Iris pigment epithelial cell (primary cell): Measurements from ENCODE around the gene CEP19.
A peak's percentile ranks its signal among the peaks of the same experiment; 100 is the strongest.

ENCODE experiments used
- DNase-seq: peaks from one replicate; pipeline ENCODE4 v3.0.0-alpha.2; 2011; ENCODE audit warnings: low read depth

CEP19 gene

DNA sequence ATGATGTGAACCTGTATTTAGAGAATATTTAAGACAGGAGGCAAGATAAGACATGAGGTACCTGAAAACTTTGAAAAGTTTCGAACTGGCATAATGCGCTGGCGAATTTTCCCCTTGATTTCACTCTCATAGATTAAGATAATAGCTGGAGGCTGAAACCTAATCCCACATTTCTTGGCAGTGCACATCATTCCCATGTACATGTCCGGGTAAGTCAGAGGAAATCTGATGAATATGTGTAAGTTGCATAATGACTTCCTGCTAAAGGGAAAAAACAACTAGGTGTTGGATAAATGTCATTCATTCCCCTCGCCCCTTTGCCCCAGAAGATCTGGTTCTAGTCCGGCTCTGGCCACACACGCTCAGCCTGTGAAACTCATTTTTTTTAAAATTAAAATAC is 3.6 kb downstream of the CEP19 start:
- peak; percentile 12 for DNase-seq

DNA sequence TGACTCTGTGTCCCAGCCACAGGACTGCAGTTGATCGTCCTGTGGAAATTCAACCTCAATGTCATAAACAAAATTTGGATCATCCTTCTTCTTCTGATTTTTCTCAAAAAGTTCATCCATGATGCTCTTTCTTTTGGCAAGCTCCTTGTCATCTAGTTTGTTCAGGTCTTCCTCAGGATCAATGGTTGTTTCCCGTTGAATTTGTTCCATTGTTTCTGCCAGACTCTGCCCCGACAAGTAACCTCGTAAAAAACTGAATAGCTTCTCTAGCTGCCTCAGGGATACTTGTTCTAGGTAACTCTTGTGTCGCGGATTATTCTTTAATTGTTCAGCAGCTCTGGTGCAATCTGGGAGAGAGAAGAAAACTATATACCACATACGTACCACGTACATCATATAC is 4.5 kb downstream of the CEP19 start:
- no peak for DNase-seq

DNA sequence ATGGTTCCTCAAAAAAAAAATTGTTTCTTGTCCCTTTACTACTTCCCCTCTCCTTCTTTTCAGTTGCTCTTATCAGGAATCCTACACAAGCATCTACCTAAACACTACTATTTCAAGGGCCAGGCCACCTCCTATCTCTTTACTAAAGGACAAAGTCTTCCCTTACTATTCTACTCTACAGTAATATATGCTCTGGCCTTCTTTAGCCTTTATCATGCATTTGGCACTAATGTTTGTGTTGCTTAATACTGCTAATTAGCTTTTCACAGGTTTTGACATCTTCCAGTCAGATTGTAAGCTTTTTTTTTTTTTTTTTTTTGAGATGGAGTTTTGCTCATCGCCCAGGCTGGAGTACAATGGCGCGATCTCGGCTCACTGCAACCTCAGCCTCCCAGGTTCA is 5.3 kb downstream of the CEP19 start:
- DNase-seq = no peak

DNA sequence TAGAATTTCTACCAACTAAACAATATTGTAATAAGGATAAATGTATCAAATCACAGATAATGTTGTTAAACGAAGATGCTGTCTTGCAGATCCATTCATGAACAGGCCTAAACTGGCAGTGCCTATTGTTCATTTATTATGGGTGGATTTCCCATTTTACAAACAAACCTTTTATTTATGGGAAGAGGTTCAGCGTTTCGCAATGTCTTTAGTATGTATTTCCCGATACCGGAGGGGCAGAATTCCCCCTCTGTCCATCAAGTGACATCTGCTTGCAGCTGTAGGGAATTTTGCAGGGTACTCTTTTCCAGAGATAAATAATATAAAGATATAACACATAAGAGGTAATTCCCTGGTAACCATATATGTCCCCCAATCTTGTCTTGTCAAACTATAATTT is 5.7 kb downstream of the CEP19 start:
- DNase-seq = no peak

DNA sequence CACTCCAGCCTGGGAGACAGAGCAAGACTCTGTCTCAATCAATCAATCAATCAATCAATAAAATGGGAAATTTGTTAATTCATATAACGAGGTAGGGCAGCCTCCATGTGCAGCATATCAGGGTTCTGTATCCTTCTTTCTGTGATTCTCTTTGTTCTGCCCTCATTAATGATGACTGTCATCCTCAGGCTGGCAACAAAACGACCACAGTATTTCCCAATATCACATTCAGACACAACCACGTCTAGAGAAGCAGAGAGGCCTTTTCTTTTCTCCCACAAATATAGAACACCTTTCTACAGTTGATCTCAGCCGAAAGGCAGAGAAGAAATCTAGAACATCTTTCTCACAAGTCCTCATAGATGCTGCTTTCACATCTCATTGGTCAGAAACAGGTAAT is 11.2 kb downstream of the CEP19 start:
- no peak for DNase-seq

DNA sequence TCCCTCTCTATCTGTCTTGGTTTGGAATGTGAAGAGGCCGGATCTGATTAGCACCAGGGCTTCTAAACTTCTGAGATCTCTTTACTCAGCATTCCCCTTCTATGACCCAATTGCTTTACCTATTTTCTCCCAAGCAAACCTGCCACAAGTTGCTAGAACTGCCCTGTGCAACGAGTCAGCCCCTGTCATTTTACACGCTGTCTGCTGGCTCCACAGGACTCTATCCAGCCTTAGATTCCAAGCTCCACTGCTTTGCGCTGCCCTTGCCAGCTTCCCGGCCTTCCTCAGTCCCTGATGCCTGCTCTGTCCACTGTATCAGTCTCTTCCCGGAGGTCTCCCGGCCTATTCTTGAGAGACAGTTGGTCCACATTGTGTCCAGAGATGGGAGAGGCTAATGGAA is 12.3 kb downstream of the CEP19 start:
- DNase-seq = no peak

DNA sequence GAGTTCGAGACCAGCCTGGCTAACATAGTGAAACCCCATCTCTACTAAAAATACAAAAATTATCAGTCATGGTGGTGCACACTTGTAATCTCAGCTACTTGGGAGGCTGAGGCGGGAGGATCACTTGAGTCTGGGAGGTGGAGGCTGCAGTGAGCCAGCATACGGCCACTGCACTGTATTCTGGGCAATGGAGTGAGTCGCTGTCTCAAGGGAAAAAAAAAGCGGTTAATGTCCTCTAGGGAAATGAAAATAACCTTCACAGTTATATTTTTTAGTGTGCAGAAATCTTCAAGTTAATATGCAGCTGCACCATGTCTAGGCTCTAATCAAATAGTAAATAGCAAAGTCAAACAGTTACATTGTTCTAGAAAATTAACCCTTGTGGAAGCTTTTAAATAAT is 14.8 kb downstream of the CEP19 start:
- no peak for DNase-seq

DNA sequence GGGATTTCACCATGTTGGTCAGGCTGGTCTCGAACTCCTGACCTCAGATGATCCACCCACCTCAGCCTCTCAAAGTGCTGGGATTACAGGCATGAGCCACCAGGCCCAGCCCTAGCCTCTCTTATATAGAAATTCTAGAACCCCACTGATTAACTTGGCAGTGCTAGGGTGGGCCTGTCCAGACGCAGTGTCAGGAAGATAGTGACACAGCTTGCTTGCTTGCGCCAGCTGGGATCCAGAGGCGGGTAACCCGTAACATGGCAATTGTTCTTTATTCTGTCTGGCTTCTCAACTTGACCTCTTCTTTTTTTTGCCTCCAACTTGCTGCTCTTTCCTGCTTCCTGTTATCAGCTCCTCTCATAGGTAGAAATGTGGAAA is 16.2 kb downstream of the CEP19 start:
- no peak for DNase-seq

DNA sequence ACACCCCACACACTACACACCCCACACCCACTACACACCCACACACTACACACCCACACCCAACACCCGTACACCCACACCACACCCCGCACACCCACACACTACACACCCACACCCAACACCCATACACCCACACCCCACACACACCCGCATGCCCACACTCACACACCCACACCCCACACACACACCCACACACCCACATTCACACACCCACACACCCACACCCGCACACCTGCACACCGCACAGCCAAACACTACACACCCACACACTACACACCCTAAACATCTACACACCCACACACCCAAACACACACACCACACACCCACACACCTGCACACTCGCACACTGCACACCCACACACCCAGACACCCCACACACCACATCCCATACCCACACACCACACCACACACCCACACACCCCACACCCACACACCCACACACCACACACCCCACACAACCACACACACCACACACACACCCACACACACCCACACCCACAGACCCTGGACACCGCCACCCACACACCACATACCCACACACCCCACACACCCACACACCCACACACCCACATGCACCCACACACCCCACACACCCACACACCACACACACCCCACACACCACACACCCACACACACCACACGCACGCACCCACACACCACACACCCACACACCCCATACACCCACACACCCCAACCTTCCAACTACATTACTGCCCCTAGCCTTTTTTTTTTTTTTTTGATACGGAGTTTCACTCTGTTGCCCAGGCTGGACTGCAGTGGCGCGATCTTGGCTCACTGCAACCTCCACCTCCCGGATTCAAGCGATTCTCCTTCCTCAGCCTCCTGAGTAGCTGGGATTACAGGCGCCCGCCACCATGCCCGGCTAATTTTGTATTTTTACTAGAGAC is 16.9 kb downstream of the CEP19 start:
- no peak for DNase-seq

DNA sequence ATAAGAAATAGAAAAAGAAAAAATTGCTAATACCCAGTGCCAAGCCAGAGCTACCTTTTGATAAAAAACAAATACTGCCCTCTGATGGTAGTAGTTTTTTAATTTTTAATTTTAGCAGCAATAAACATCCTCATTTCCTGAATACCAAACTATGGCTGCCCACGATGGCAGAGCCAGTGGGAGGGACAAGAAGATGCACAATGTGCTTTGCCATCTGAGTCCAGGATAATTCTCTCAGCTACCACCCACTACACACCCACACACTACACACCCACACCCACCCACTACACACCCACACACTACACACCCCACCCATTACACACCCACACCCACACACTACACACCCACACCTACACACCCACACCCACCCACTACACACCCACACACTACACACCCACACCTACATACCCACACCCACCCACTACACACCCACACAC is 17.8 kb downstream of the CEP19 start:
- DNase-seq = peak; percentile 4

DNA sequence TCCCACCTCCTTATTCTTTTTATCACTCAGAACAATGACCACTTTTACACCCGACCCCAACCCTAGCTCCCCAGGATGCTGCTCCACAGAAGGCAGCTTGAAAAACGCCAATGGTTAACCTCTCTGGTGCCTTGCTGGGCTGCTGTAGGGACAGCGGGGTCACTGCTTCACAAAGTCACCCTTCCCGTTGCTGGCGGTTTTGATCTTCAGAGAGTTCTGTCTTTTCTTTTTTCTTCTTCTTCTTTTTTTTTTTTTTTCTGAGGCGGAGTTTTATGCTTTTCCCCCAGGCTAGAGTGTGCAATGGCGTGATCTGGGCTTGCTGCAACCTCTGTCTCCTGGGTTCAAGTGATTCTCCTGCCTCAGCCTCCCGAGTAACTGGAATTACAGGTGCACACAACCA is 20.7 kb downstream of the CEP19 start:
- no peak for DNase-seq

DNA sequence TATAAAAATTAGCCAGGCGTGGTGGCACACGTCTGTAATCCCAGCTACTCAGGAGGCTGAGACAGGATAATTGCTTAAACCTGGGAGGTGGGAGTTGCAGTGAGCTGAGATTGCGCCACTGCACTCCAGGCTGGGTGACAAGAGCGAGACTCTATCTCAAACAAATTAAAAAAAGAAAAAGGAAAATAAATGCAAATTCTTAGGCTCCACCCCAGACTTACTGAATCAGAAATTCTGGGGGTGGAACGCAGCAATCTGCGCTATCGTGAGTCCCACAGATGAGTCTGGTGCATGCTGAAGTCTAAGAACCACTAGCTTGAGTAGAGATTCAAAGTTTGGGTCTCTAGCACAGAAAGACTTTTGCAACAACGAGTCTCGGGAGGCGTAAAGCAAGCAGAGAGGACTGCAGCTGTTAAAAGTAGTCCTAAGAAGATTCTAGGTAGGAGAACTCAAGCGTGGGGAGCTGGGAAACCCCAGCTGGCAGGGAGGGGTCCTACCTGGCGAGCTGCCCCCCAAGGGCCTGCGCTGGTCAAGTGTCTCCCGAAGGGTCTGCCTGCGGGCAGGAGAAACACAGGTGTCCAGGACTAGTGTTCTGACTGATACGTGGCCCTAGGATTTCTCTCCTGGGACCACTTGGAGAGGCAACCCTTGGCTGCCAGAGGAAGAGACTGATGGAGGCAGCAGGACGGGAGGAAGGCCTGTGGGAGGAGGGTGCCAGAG is 21.9 kb downstream of the CEP19 start:
- DNase-seq = no peak

DNA sequence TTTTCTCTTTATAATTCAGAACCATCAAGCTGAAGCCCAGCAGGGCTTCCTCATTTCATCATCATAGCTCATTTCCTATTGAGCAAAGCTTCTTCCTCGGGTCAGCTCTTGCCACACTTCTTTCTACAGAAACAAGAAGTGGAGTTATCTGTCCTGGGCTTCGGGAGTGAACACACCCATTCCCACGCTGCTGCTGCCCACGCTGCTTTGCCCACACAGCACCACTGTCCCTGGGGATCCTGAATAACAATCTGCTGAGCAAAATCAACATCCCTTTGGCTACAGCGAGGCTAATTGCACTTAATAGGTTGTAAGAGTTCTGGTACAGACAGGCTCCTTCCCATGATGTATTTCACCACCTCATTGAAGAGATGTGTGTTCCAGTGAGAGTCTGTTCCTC is 23.7 kb downstream of the CEP19 start:
- peak; percentile 92 for DNase-seq

DNA sequence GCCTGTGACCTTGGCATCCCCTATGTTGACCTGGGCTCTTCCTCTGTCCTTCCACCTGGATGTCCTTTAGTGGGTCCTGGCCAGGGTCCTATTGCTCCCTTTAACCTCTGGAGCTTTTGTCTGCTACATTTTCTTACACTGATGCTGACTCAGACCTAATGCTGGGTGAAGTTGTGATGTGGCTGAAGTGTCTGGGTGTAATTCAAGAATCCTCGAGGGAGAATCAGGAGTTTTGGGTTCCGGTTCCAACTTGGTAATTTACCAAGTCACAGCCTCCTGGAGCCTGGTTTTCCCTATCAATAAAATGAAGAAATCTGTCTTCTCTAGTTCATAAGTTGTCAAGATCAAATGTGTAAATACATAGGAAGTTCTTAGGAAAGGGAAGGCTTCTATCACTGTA is 25.6 kb downstream of the CEP19 start:
- DNase-seq = peak; percentile 31

DNA sequence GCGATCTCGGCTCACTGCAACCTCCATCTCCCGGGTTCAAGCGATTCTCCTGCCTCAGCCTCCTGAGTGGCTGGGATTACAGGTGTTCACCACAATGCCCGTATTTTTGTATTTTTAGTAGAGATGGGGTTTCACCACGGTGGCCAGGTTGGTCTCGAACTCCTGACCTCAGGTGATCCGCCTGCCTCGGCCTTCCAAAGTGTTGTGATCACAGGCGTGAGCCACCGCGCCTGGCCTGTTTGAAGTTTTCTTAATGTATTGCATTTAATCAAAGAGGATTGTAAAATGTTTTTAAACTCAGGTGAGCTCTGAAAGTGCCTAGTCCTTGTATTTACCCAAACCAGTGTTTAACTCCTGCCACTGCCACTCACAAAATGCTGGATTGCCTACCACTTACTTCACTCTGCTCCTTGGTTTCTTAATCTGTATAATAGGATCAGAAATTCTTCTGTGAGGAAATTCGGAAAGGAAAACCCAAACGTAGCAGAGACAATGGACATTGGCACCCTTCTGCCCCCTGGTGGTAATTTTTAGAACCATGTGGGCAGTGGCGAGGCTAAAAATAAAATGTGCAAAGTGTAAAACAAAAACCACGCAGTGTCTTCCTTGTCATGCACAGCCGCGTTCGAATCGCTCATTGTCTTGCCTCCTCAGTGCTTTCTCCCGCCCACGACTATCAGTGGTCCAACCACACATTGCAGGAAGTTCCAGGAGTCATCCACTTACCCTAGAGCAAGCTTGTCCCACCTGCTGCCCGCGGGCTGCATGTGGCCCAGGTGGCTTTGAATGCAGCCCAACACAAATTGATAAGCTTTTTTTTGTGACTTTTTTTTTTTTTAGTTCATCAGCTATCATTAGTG is 27.3 kb downstream of the CEP19 start:
- peak; percentile 34 for DNase-seq

DNA sequence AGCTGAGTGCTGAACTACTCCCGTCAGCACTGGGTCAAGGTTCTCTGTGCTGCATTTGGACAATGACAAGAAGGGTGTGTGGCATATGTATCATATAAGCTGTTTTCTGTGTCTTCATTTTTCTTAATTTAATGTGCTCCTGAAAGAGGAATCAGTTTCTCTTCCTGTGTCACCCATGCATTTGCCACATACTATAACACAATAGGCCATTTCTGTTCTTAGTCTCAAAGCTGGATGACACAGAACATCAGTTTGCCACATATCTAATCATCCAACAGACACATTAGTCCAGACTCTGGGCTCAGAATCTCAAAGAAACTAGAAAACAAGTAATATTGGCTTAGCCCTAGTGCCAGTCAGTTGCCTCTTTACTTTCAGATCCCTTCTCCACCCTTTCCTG is 34.1 kb downstream of the CEP19 start:
- DNase-seq = no peak

DNA sequence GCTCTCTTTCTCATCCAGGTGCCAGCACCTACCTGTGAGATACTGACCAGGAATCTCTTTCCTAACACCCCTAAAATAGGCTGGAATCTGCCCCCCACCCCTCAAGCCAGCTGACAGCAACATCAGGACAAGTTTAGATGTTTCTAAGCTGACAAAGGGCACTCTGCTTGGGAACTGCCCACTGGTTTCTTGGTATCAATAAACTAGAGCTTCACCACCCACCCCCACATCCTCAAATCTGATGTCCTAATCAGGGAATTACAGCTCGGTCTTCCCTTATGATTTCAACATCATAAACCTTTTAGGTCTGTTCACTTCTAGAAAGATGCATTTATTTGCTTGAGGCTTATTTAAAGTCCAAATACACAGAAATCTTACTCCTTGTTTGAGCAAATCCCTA is 34.7 kb downstream of the CEP19 start:
- DNase-seq = no peak

DNA sequence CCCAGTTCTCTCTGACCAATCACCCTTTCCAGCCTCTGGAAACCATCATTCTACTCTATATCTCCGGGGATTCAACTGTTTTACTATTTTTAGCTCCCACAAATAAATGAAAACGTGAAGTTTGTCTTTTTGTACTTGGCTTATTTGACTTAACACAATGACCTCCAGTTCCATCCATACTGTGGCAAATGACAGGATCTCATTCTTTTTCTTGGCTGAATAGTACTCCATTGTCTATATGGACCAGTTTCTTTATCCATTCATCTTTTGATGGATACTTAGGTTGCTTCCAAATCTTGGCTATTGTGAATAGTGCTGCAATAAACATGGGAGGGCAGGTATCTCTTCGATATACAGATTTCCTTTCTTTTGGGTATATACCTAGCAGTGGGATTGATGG is 38.4 kb downstream of the CEP19 start:
- no peak for DNase-seq

DNA sequence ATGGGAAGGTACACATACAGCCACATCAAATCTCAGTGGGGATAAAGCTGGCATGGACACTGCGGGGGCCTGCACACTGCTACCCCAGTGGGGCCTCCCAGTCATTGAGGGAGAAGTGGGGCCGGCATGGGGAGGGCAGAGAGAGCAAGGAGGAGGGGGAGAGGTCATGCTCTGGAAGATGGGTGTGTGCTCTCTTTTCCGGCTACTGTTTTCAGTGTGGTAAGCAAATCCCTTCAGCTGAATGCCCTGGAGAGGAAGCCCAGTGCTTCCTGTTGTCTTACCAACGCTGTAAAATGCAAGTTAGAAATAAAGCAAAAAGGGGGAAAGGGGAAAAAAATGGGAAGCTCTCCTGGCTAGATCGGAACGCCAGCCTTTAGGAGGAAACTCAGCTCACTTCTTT is 41.7 kb downstream of the CEP19 start:
- no peak for DNase-seq

DNA sequence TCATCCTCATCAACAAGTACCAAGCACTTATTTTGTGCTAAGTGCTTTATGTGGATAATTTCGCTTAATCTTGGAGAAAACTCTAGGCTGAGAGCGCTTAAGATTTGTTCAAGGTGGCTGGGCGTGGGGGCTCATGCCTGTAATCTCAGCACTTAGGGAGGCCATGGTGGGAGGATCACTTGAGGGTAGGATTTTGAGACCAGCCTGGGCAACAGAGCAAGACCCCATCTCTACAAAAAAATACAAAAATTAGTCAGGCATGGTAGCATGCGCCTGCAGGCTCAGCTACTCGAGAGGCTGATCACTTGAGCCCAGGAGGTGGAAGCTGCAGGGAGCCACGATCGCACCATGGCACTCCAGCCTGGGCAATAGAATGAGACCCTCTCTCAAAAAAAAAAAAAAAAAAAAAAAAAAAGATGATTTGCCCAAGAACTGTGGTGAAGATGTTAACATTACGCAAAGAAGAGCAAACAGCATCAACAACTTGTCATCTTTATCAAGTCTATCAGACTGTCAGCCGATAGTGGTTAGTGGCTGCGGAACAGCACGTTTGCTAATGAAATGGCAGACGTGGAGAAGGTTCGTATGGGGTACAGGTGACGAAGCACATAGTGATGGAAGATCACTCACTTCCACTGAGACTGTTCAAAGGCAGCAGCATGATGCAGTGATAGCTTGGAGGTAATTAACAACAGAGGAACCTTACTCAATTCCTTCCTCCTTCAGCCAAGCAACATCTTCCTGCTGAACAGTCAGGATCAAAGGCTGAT is 44.8 kb downstream of the CEP19 start:
- DNase-seq = no peak

DNA sequence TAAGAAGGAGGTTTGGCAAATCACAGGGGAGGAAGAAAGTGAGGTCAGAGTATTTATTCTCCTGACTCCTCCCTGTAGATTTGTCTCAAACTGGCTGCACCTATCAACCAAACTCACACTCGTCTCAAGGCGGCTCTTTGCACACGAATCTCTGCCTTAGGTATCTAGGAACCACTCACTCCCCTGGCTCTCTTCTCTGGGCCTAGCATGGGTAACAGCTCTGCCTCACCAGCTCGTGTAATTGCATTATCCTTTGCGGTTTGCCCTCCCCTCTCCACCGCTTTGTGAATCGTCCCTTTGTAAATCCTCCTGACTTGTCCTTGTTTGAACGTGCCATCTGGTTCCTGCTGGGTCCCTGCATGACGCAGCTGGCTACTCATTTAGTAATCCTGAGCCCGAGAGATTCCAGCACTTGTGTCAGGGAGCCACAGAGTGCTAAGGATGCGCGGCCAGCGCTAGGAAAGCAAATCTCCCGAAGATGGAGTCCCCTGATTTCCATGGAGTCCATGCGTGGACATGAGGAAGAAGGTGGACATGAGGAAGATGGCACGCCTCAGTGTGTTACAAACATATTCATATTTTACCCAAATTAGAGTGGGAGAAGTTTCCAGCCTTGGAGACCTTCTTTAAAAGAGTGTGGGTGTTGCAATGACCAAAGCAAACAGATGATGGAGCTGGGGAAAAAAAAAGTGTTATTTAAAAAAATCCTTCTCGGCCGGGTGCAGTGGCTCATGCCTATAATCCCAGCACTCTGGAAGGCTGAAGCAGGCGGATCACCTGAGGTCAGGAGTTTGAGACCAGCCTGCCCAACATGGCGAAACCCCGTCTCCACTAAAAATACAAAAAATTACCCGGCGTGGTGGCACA is 45.8 kb downstream of the CEP19 start:
- peak; percentile 50 for DNase-seq
